WTC11 (cell line): Measurements from ENCODE around the gene LMCD1. TPM values are rescaled to one million over a fixed set of nuclear protein-coding genes. Genes with fewer than 3 reads are reported as not detected.

Experiments used
- ATAC-seq: fragments of 200-7000 bp; cut with Tn5 transposase; 2 replicates; pipeline ENCODE4 v1.10.0; 2021; ENCODE audit warnings: mild to moderate bottlenecking, moderate library complexity
- CTCF ChIA-PET: fragments of 300-600 bp; sonication (Branson Sonifier 250); formaldehyde crosslinking; loops from one replicate; lab custom pipeline; 2021; ENCODE audit warnings: antibody characterized with exemption; lab: Charles Lee
- POLR2A ChIA-PET: fragments of 350-600 bp; sonication (Branson Sonifier 250); formaldehyde crosslinking; loops from one replicate; lab custom pipeline; 2021; ENCODE audit warnings: antibody characterized with exemption; lab: Charles Lee
- DNase-seq: peaks from one replicate; pipeline ENCODE4 v3.0.0; 2021; ENCODE audit warnings: low spot score
- H3K27ac Mint-ChIP-seq: 2 replicates; pipeline ENCODE4 v1.8.0; 2021; ENCODE audit warnings: mixed read lengths
- H3K27me3 Mint-ChIP-seq: 2 replicates; pipeline ENCODE4 v1.8.0; 2021; ENCODE audit warnings: low read depth, mild to moderate bottlenecking, moderate library complexity, mixed read lengths
- H3K36me3 Mint-ChIP-seq: 2 replicates; pipeline ENCODE4 v1.8.0; 2021; ENCODE audit warnings: mixed read lengths
- H3K4me1 Mint-ChIP-seq: 2 replicates; pipeline ENCODE4 v1.8.0; 2022; ENCODE audit warnings: mixed read lengths
- H3K4me3 Mint-ChIP-seq: 2 replicates; pipeline ENCODE4 v1.8.0; 2021; ENCODE audit warnings: mild to moderate bottlenecking, moderate library complexity, mixed read lengths
- H3K9me3 Mint-ChIP-seq: 2 replicates; pipeline ENCODE4 v1.8.0; 2021; ENCODE audit warnings: mixed read lengths
- ARID4B ChIP-seq: sonication (generic); formaldehyde crosslinking; IDR thresholded peaks from 2 replicates; pipeline ENCODE4 v1.8.0; 2023; ENCODE audit warnings: missing genetic modification reagents, mild to moderate bottlenecking, borderline replicate concordance
- ATF2 ChIP-seq: sonication (generic); formaldehyde crosslinking; IDR thresholded peaks from 2 replicates; pipeline ENCODE4 v1.8.1; 2022; ENCODE audit warnings: low read depth, missing genetic modification reagents, borderline replicate concordance
- CREB1 ChIP-seq: sonication (generic); formaldehyde crosslinking; IDR thresholded peaks from 2 replicates; pipeline ENCODE4 v1.8.0; 2023; ENCODE audit warnings: mild to moderate bottlenecking, missing genetic modification reagents
- FOXK1 ChIP-seq: sonication (generic); formaldehyde crosslinking; IDR thresholded peaks from 2 replicates; pipeline ENCODE4 v1.8.0; 2022; ENCODE audit warnings: mild to moderate bottlenecking, moderate library complexity, missing genetic modification reagents
- IRF1 ChIP-seq: sonication (generic); formaldehyde crosslinking; IDR thresholded peaks from 2 replicates; pipeline ENCODE4 v1.8.0; 2023; ENCODE audit warnings: missing genetic modification reagents
- MXD4 ChIP-seq: fragments of 250-450 bp; sonication (Bioruptor Pico); IDR thresholded peaks from 2 replicates; pipeline ENCODE4 v1.8.0; 2021; ENCODE audit warnings: mild to moderate bottlenecking, moderate library complexity, borderline replicate concordance
- NFATC4 ChIP-seq: fragments of 250-450 bp; sonication (Bioruptor Pico); IDR thresholded peaks from 2 replicates; pipeline ENCODE4 v1.9.0; 2021; ENCODE audit warnings: mild to moderate bottlenecking
- NFYB ChIP-seq: sonication (generic); formaldehyde crosslinking; conservative IDR thresholded peaks from 2 replicates; pipeline ENCODE4 v1.8.0; 2022; ENCODE audit warnings: low read depth, missing genetic modification reagents
- OVOL2 ChIP-seq: fragments of 250-450 bp; sonication (Bioruptor Pico); IDR thresholded peaks from 2 replicates; pipeline ENCODE4 v1.9.0; 2021; ENCODE audit warnings: mild to moderate bottlenecking, borderline replicate concordance
- TP53 ChIP-seq: sonication (generic); formaldehyde crosslinking; IDR thresholded peaks from 2 replicates; pipeline ENCODE4 v1.8.1; 2023; ENCODE audit warnings: mild to moderate bottlenecking, missing genetic modification reagents
- ZBTB43 ChIP-seq: sonication (generic); formaldehyde crosslinking; IDR thresholded peaks from 2 replicates; pipeline ENCODE4 v1.8.1; 2023; ENCODE audit warnings: mild to moderate bottlenecking, missing genetic modification reagents
- ZNF219 ChIP-seq: sonication (generic); formaldehyde crosslinking; IDR thresholded peaks from 2 replicates; pipeline ENCODE4 v1.8.0; 2023; ENCODE audit warnings: missing genetic modification reagents, mild to moderate bottlenecking, borderline replicate concordance
- ZNF263 ChIP-seq: sonication (generic); formaldehyde crosslinking; IDR thresholded peaks from 2 replicates; pipeline ENCODE4 v1.8.1; 2022; ENCODE audit warnings: low read depth, mild to moderate bottlenecking, moderate library complexity, missing genetic modification reagents
- ZNF425 ChIP-seq: fragments of 250-450 bp; sonication (Bioruptor Pico); conservative IDR thresholded peaks from 2 replicates; pipeline ENCODE4 v1.9.0; 2021; ENCODE audit warnings: mild to moderate bottlenecking
- ZNF671 ChIP-seq: fragments of 250-450 bp; sonication (Bioruptor Pico); IDR thresholded peaks from 2 replicates; pipeline ENCODE4 v1.8.0; 2021; ENCODE audit warnings: mild to moderate bottlenecking
- total RNA-seq: library from RNA; stranded (reverse); gene quantifications from 3 replicates; pipeline ENCODE4 v1.2.3, GENCODE V29; 2021

LMCD1 gene
- total RNA-seq, 1 experiment from 2014 or later: 12.5 TPM

GRCh38 chr3:8595252-8595651, 93.6 kb downstream of the LMCD1 start:
- no peak for ATAC-seq
- CTCF ChIA-PET: no interaction called here

GRCh38 chr3:8595695-8596115, 94.1 kb downstream of the LMCD1 start:
- 0 out of 2 replicates have a peak, but pooled peaks cover 4% of the 10 kb centered on the region for H3K4me1 Mint-ChIP-seq
- H3K9me3 Mint-ChIP-seq: no peaks in the 10 kb centered on the region
- TF ChIP-seq ZNF671 (no peak), ZNF425 (no peak), OVOL2 (CRISPR knock-in tag) (no peak), FOXK1 (CRISPR knock-in tag) (no peak), TP53 (CRISPR knock-in tag) (no peak), ZBTB43 (CRISPR knock-in tag) (no peak), ATF2 (CRISPR knock-in tag) (no peak), ARID4B (CRISPR knock-in tag) (no peak), IRF1 (CRISPR knock-in tag) (no peak), ZNF263 (no peak)
- ChIA-PET POLR2A (no interaction called here), CTCF (interaction anchor here (1.9 kb wide), 1 partner anchor 154 kb away, joined by 5 read pairs; no protein-coding TSS in a partner anchor)
- DNase-seq (no peak), ATAC-seq (no peak)
- no peak overlapping the region for H3K4me3 Mint-ChIP-seq
- H3K36me3 Mint-ChIP-seq: no peaks in the 10 kb centered on the region
- H3K27ac Mint-ChIP-seq: no peak overlapping the region
- H3K27me3 Mint-ChIP-seq: no peaks in the 10 kb centered on the region

More at GRCh38 chr3:8595252-8595651, 93.6 kb downstream of the LMCD1 start:
- Mint-ChIP-seq H3K36me3 (no peaks in the 10 kb centered on the region), H3K27ac (no peak overlapping the region), H3K4me3 (no peak overlapping the region), H3K4me1 (0 out of 2 replicates have a peak, but pooled peaks cover 4% of the 10 kb centered on the region), H3K27me3 (no peaks in the 10 kb centered on the region), H3K9me3 (no peaks in the 10 kb centered on the region)
- TF ChIP-seq NFYB (CRISPR knock-in tag) (no peak), ZNF263 (no peak), CREB1 (CRISPR knock-in tag) (no peak), MXD4 (CRISPR knock-in tag) (no peak), NFATC4 (CRISPR knock-in tag) (no peak), ZNF219 (no peak), ZNF425 (no peak)
- POLR2A ChIA-PET: no interaction called here
- DNase-seq: no peak
